Measurements from ENCODE around the gene RNF150. TPM values are rescaled to one million over a fixed set of nuclear protein-coding genes. Genes with fewer than 3 reads are reported as not detected.

The RNF150 gene
- total and polyA plus RNA-seq, 12 donors = 10.8 to 131 (median 93.3) TPM

- H3K4me1 ChIP-seq = peaks cover 0 to 64% (median 43%) of the 10 kb centered on the region in 9 donors
- DNase-seq = no peak
- peak overlapping the region in 5 of 10 donors; percentile 57 to 76 (median 65) for H3K27ac ChIP-seq
- H3K27me3 ChIP-seq = no peaks in the 10 kb centered on the region
- TF ChIP-seq, protein P1, sequence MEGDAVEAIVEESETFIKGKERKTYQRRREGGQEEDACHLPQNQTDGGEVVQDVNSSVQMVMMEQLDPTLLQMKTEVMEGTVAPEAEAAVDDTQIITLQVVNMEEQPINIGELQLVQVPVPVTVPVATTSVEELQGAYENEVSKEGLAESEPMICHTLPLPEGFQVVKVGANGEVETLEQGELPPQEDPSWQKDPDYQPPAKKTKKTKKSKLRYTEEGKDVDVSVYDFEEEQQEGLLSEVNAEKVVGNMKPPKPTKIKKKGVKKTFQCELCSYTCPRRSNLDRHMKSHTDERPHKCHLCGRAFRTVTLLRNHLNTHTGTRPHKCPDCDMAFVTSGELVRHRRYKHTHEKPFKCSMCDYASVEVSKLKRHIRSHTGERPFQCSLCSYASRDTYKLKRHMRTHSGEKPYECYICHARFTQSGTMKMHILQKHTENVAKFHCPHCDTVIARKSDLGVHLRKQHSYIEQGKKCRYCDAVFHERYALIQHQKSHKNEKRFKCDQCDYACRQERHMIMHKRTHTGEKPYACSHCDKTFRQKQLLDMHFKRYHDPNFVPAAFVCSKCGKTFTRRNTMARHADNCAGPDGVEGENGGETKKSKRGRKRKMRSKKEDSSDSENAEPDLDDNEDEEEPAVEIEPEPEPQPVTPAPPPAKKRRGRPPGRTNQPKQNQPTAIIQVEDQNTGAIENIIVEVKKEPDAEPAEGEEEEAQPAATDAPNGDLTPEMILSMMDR (IDR thresholded peaks at IDR 0.05) = no peak
- 55 to 63% methylated on average over 4 of the region's 4 CpGs for WGBS, 2 donors
- peak in 3 of 8 donors; percentile 49 to 60 (median 57) for ATAC-seq
- H3K36me3 ChIP-seq = no peaks in the 10 kb centered on the region
- peaks cover 0 to 5% (median 0%) of the 10 kb centered on the region in 11 donors for H3K9me3 ChIP-seq
- H3K4me3 ChIP-seq = no peak overlapping the region
- intact Hi-C loops (cut with DNase I) = no loop called here
Measured at GRCh38 chr4:141019768-141020167, 113.5 kb downstream of the RNF150 start.

GRCh38 chr4:141016117-141016798, 117.0 kb downstream of the RNF150 start:
- WGBS, 2 donors = 47 to 61% methylated on average over 8 of the region's 8 CpGs
- Histone ChIP-seq H3K4me1 (peaks cover 0 to 65% (median 40%) of the 10 kb centered on the region in 9 donors), H3K27ac (peak overlapping the region in 5 of 10 donors; percentile 13 to 51 (median 22))

GRCh38 chr4:141013899-141014298, 119.4 kb downstream of the RNF150 start:
- Histone ChIP-seq H3K27me3 (no peaks in the 10 kb centered on the region), H3K9me3 (peaks cover 0 to 4% (median 0%) of the 10 kb centered on the region in 11 donors), H3K4me1 (peaks cover 0 to 43% (median 24%) of the 10 kb centered on the region in 9 donors), H3K36me3 (no peaks in the 10 kb centered on the region), H3K27ac (no peak overlapping the region), H3K4me3 (no peak overlapping the region)
- TF ChIP-seq, protein P1 (IDR thresholded peaks at IDR 0.05) = no peak
- no peak for ATAC-seq
- 44 to 46% methylated on average over 3 of the region's 3 CpGs for WGBS, 2 donors
- intact Hi-C loops (cut with DNase I) = no loop called here
- DNase-seq = no peak

More at GRCh38 chr4:141016117-141016798, 117.0 kb downstream of the RNF150 start:
- no peak for DNase-seq
- Histone ChIP-seq H3K27me3 (no peaks in the 10 kb centered on the region), H3K4me3 (no peak overlapping the region), H3K9me3 (peaks cover 0 to 5% (median 0%) of the 10 kb centered on the region in 11 donors), H3K36me3 (no peaks in the 10 kb centered on the region)
- intact Hi-C loops (cut with DNase I) = no loop called here
- ATAC-seq = peak in 4 of 8 donors; percentile 43 to 69 (median 49)
- TF ChIP-seq, protein P1 (IDR thresholded peaks at IDR 0.05) = no peak

GRCh38 chr4:141011901-141012315, 121.4 kb downstream of the RNF150 start:
- ATAC-seq = peak in 4 of 8 donors; percentile 45 to 62 (median 46)
- no peak overlapping the region for H3K4me3 ChIP-seq
- TF ChIP-seq, protein P1 (IDR thresholded peaks at IDR 0.05) = no peak
- peaks cover 0 to 25% (median 9%) of the 10 kb centered on the region in 9 donors for H3K4me1 ChIP-seq
- DNase-seq = no peak
- no peaks in the 10 kb centered on the region for H3K36me3 ChIP-seq
- H3K27ac ChIP-seq = peak overlapping the region in 3 of 10 donors; percentile 8 to 35 (median 10)
- WGBS, 2 donors = 59 to 63% methylated on average over 3 of the region's 3 CpGs
- intact Hi-C loops (cut with DNase I) = no loop called here
- peaks cover 0 to 8% (median 0%) of the 10 kb centered on the region in 11 donors for H3K9me3 ChIP-seq
- no peaks in the 10 kb centered on the region for H3K27me3 ChIP-seq

All from heart right ventricle (tissue), 16 donors.